Memory B cell (primary cell): ENCODE data around the gene ALG10B.
A peak's percentile ranks its signal among the peaks of the same experiment; 100 is the strongest.
"Not testable (repeated sequence)": the region's sequence is repeated elsewhere in the genome, so short reads cannot be mapped to it uniquely, and the experiment has no call there.

Experiments used
- ATAC-seq: fragments of 150-1000 bp; cut with Tn5 transposase; 2 replicates; pipeline ENCODE4 v1.10.0; 2021; ENCODE audit warnings: low read depth, mild to moderate bottlenecking, moderate library complexity
- DNase-seq, 2 donors: peaks; one replicate each; pipeline ENCODE4 v3.0.0; 2022; ENCODE audit warnings: low spot score in 2 of 2
- H3K27ac Mint-ChIP-seq: one replicate; pipeline ENCODE4 v1.8.0; 2022; ENCODE audit warnings: mild to moderate bottlenecking, moderate library complexity, mixed read lengths
- H3K27me3 Mint-ChIP-seq: one replicate; pipeline ENCODE4 v1.8.0; 2022; ENCODE audit warnings: mixed read lengths
- H3K36me3 Mint-ChIP-seq: one replicate; pipeline ENCODE4 v1.8.0; 2022; ENCODE audit warnings: mild to moderate bottlenecking, mixed read lengths
- H3K4me1 Mint-ChIP-seq: one replicate; pipeline ENCODE4 v1.8.0; 2022; ENCODE audit warnings: mixed read lengths
- H3K4me3 Mint-ChIP-seq: one replicate; pipeline ENCODE4 v1.8.0; 2022; ENCODE audit warnings: mild to moderate bottlenecking, moderate library complexity, mixed read lengths
- H3K9me3 Mint-ChIP-seq: one replicate; pipeline ENCODE4 v1.8.0; 2022; ENCODE audit warnings: mixed read lengths

The ALG10B gene

GRCh38 chr12:38316391-38317129 lies at the start of gene ALG10B:
Gene ALG10B (plus strand): TSS chr12:38316774. CDS start chr12:38316894, 120 bp downstream.
- H3K27me3 Mint-ChIP-seq, result peaks cover 2% of the 10 kb centered on the region
- ATAC-seq (peak; percentile 98), DNase-seq (peak; percentile 93)
- peaks cover 4% of the 10 kb centered on the region for H3K36me3 Mint-ChIP-seq
- no peaks in the 10 kb centered on the region for H3K9me3 Mint-ChIP-seq
- peaks cover 9% of the 10 kb centered on the region for H3K4me1 Mint-ChIP-seq
- peak within 1 kb of the TSS; percentile 89 for H3K27ac Mint-ChIP-seq
- peak within 1 kb of the TSS; percentile 89 for H3K4me3 Mint-ChIP-seq

- no peaks in the 10 kb centered on the region for H3K4me1 Mint-ChIP-seq
- H3K36me3 Mint-ChIP-seq, result no peaks in the 10 kb centered on the region
- no peak overlapping the region for H3K27ac Mint-ChIP-seq
- no peaks in the 10 kb centered on the region for H3K27me3 Mint-ChIP-seq
- H3K9me3 Mint-ChIP-seq, result peaks cover 4% of the 10 kb centered on the region
- ATAC-seq (no peak), DNase-seq (no peak)
- no peak overlapping the region for H3K4me3 Mint-ChIP-seq
These were observed 48.0 kb upstream of the ALG10B start for GRCh38 chr12:38268612-38269011.

GRCh38 chr12:38269897-38270296 lies 46.7 kb upstream of the ALG10B start:
- DNase-seq, result no peak
- Mint-ChIP-seq H3K9me3 (peaks cover 5% of the 10 kb centered on the region), H3K27ac (no peak overlapping the region), H3K27me3 (no peaks in the 10 kb centered on the region), H3K4me1 (no peaks in the 10 kb centered on the region), H3K36me3 (no peaks in the 10 kb centered on the region), H3K4me3 (no peak overlapping the region)
- ATAC-seq, result no peak

- H3K36me3 Mint-ChIP-seq, result no peaks in the 10 kb centered on the region
- ATAC-seq, result no peak
These were observed 36.8 kb upstream of the ALG10B start for GRCh38 chr12:38279756-38280155.

GRCh38 chr12:38282886-38283285 lies 33.7 kb upstream of the ALG10B start:
- no peak overlapping the region for H3K27ac Mint-ChIP-seq
- H3K9me3 Mint-ChIP-seq, result no peaks in the 10 kb centered on the region
- H3K4me1 Mint-ChIP-seq, result no peaks in the 10 kb centered on the region
- H3K36me3 Mint-ChIP-seq, result no peaks in the 10 kb centered on the region
- DNase-seq, result no peak
- no peaks in the 10 kb centered on the region for H3K27me3 Mint-ChIP-seq
- no peak for ATAC-seq
- no peak overlapping the region for H3K4me3 Mint-ChIP-seq

More at GRCh38 chr12:38279756-38280155, 36.8 kb upstream of the ALG10B start:
- no peaks in the 10 kb centered on the region for H3K27me3 Mint-ChIP-seq
- DNase-seq, result no peak
- H3K4me3 Mint-ChIP-seq, result no peak overlapping the region
- peaks cover 4% of the 10 kb centered on the region for H3K9me3 Mint-ChIP-seq
- H3K27ac Mint-ChIP-seq, result no peak overlapping the region
- H3K4me1 Mint-ChIP-seq, result no peaks in the 10 kb centered on the region

- Mint-ChIP-seq H3K27me3 (no peaks in the 10 kb centered on the region), H3K9me3 (no peaks in the 10 kb centered on the region)
These were observed 27.2 kb upstream of the ALG10B start for GRCh38 chr12:38289396-38289795.

GRCh38 chr12:38291160-38291559 lies 25.4 kb upstream of the ALG10B start:
- H3K36me3 Mint-ChIP-seq, result no peaks in the 10 kb centered on the region
- DNase-seq (no peak), ATAC-seq (no peak)
- H3K9me3 Mint-ChIP-seq, result no peaks in the 10 kb centered on the region
- H3K4me3 Mint-ChIP-seq, result no peak overlapping the region
- no peaks in the 10 kb centered on the region for H3K27me3 Mint-ChIP-seq
- H3K4me1 Mint-ChIP-seq, result no peaks in the 10 kb centered on the region
- H3K27ac Mint-ChIP-seq, result no peak overlapping the region

More at GRCh38 chr12:38289396-38289795, 27.2 kb upstream of the ALG10B start:
- Mint-ChIP-seq H3K27ac (no peak overlapping the region), H3K4me1 (no peaks in the 10 kb centered on the region), H3K4me3 (no peak overlapping the region), H3K36me3 (no peaks in the 10 kb centered on the region)
- DNase-seq (no peak), ATAC-seq (no peak)

GRCh38 chr12:38302972-38303371 lies 13.6 kb upstream of the ALG10B start:
- not testable (repeated sequence) for DNase-seq, H3K9me3 Mint-ChIP-seq, H3K36me3 Mint-ChIP-seq, H3K4me1 Mint-ChIP-seq, H3K27ac Mint-ChIP-seq, ATAC-seq, H3K27me3 Mint-ChIP-seq, H3K4me3 Mint-ChIP-seq

- H3K4me1 Mint-ChIP-seq, H3K4me3 Mint-ChIP-seq, H3K27ac Mint-ChIP-seq, ATAC-seq, H3K9me3 Mint-ChIP-seq, DNase-seq, H3K27me3 Mint-ChIP-seq, H3K36me3 Mint-ChIP-seq: not testable (repeated sequence)
These were observed 5.4 kb downstream of the ALG10B start for GRCh38 chr12:38321966-38322365.

- Mint-ChIP-seq H3K4me1 (no peaks in the 10 kb centered on the region), H3K4me3 (no peak overlapping the region), H3K9me3 (no peaks in the 10 kb centered on the region), H3K36me3 (peaks cover 6% of the 10 kb centered on the region), H3K27me3 (no peaks in the 10 kb centered on the region), H3K27ac (no peak overlapping the region)
- no peak for ATAC-seq
- no peak for DNase-seq
These were observed 8.3 kb downstream of the ALG10B start for GRCh38 chr12:38324912-38325311.

- ATAC-seq (no peak), DNase-seq (no peak)
- Mint-ChIP-seq H3K27me3 (no peaks in the 10 kb centered on the region), H3K36me3 (peaks cover 2% of the 10 kb centered on the region), H3K4me1 (no peaks in the 10 kb centered on the region), H3K4me3 (no peak overlapping the region), H3K9me3 (no peaks in the 10 kb centered on the region), H3K27ac (no peak overlapping the region)
These were observed 10.8 kb downstream of the ALG10B start for GRCh38 chr12:38327356-38327755.

- H3K27ac Mint-ChIP-seq, result no peak overlapping the region
- H3K4me3 Mint-ChIP-seq, result no peak overlapping the region
- ATAC-seq, result no peak
These were observed 11.8 kb downstream of the ALG10B start for GRCh38 chr12:38328306-38328895.

GRCh38 chr12:38330414-38330813 lies 13.8 kb downstream of the ALG10B start:
- not testable (repeated sequence) for ATAC-seq, H3K27me3 Mint-ChIP-seq, H3K4me3 Mint-ChIP-seq

More at GRCh38 chr12:38328306-38328895, 11.8 kb downstream of the ALG10B start:
- Mint-ChIP-seq H3K4me1 (no peaks in the 10 kb centered on the region), H3K27me3 (no peaks in the 10 kb centered on the region), H3K36me3 (no peaks in the 10 kb centered on the region), H3K9me3 (no peaks in the 10 kb centered on the region)
- no peak for DNase-seq

GRCh38 chr12:38332814-38333213 lies 16.2 kb downstream of the ALG10B start:
- Mint-ChIP-seq H3K4me1 (no peaks in the 10 kb centered on the region), H3K4me3 (no peak overlapping the region), H3K27ac (no peak overlapping the region), H3K36me3 (no peaks in the 10 kb centered on the region), H3K9me3 (no peaks in the 10 kb centered on the region), H3K27me3 (no peaks in the 10 kb centered on the region)
- ATAC-seq (no peak), DNase-seq (no peak)

More at GRCh38 chr12:38330414-38330813, 13.8 kb downstream of the ALG10B start:
- not testable (repeated sequence) for H3K4me1 Mint-ChIP-seq, DNase-seq, H3K27ac Mint-ChIP-seq, H3K36me3 Mint-ChIP-seq, H3K9me3 Mint-ChIP-seq

- no peak for DNase-seq
- no peak for ATAC-seq
- Mint-ChIP-seq H3K9me3 (peaks cover 9% of the 10 kb centered on the region), H3K4me3 (no peak overlapping the region), H3K27ac (no peak overlapping the region), H3K4me1 (no peaks in the 10 kb centered on the region), H3K36me3 (no peaks in the 10 kb centered on the region), H3K27me3 (peaks cover 1% of the 10 kb centered on the region)
These were observed 25.9 kb downstream of the ALG10B start for GRCh38 chr12:38342444-38342843.
